Right atrium auricular region (tissue), 2 donors: Measurements from ENCODE around the gene CXorf58. TPM values are rescaled to one million over a fixed set of nuclear protein-coding genes. Genes with fewer than 3 reads are reported as not detected.
A peak's percentile ranks its signal among the peaks of the same experiment; 100 is the strongest.

Experiments
- DNase-seq: peaks from one replicate; pipeline ENCODE4 v3.0.0-alpha.2; 2019; ENCODE audit warnings: low spot score
- H3K27ac ChIP-seq, 2 donors: fragments of 200-600 bp; sonication (generic); 1 replicate in 1 of 2; 2 replicates in 1 of 2; pipeline ENCODE4 v1.5.1; 2016 to 2019
- H3K27me3 ChIP-seq, 2 donors: fragments of 200-600 bp; sonication (generic); one replicate each; pipeline versions ENCODE4 v1.5.1 to v1.6.0; 2017 to 2019
- H3K36me3 ChIP-seq: fragments of 200-600 bp; sonication (generic); one replicate; pipeline ENCODE4 v1.5.1; 2016
- H3K4me1 ChIP-seq, 2 donors: fragments of 200-600 bp; sonication (generic); one replicate each; pipeline versions ENCODE4 v1.5.1 to v1.6.0; 2017 to 2019
- H3K4me3 ChIP-seq, 2 donors: fragments of 200-600 bp; sonication (generic); 1 replicate in 1 of 2; 2 replicates in 1 of 2; pipeline ENCODE4 v1.5.1; 2017 to 2019; ENCODE audit warnings: mild to moderate bottlenecking in 1 of 2, moderate library complexity in 1 of 2
- H3K9me3 ChIP-seq, 2 donors: fragments of 200-600 bp; sonication (generic); one replicate each; pipeline ENCODE4 v1.5.1; 2019
- CTCF ChIP-seq, 2 donors: fragments of 200-600 bp; sonication (generic); IDR thresholded peaks; one replicate each; pipeline ENCODE4 v1.5.1; 2019; ENCODE audit warnings: antibody characterized with exemption in 2 of 2
- total RNA-seq, 2 donors: library from RNA; depleted of rRNA; stranded (reverse); fragments of >200 nt; gene quantifications; one replicate each; pipeline ENCODE4 v1.1.0, GENCODE V29; 2016

Gene CXorf58
- total RNA-seq, 2 donors from 2014 or later = not detected

GRCh38 chrX:23898412-23898959, 9.3 kb upstream of the CXorf58 start:
- no peak for DNase-seq
- no peaks in the 10 kb centered on the region for H3K27me3 ChIP-seq
- H3K27ac ChIP-seq = peak overlapping the region; percentile 29 to 74
- no peak for TF ChIP-seq CTCF (IDR thresholded peaks at IDR 0.05)
- peaks cover 0 to 16% of the 10 kb centered on the region in 2 donors for H3K4me1 ChIP-seq
- H3K4me3 ChIP-seq = no peak overlapping the region
- H3K36me3 ChIP-seq = no peaks in the 10 kb centered on the region
- no peaks in the 10 kb centered on the region for H3K9me3 ChIP-seq

- Histone ChIP-seq H3K9me3 (no peaks in the 10 kb centered on the region), H3K27ac (peak overlapping the region; percentile 15 to 74), H3K36me3 (no peaks in the 10 kb centered on the region), H3K27me3 (no peaks in the 10 kb centered on the region), H3K4me3 (no peak overlapping the region), H3K4me1 (peaks cover 0 to 16% of the 10 kb centered on the region in 2 donors)
- TF ChIP-seq CTCF (IDR thresholded peaks at IDR 0.05) = no peak
- no peak for DNase-seq
Observed at GRCh38 chrX:23900220-23900797, 7.5 kb upstream of the CXorf58 start.

GRCh38 chrX:23901060-23901459, 6.7 kb upstream of the CXorf58 start:
- H3K27ac ChIP-seq = peak overlapping the region; percentile 15 to 74
- no peak overlapping the region for H3K4me3 ChIP-seq
- no peaks in the 10 kb centered on the region for H3K36me3 ChIP-seq
- TF ChIP-seq CTCF (IDR thresholded peaks at IDR 0.05) = no peak
- H3K27me3 ChIP-seq = no peaks in the 10 kb centered on the region
- DNase-seq = no peak
- no peaks in the 10 kb centered on the region for H3K9me3 ChIP-seq
- peaks cover 0 to 16% of the 10 kb centered on the region in 2 donors for H3K4me1 ChIP-seq

GRCh38 chrX:23901805-23902204, 6.0 kb upstream of the CXorf58 start:
- peak in 1 of 2 donors; percentile 50 for TF ChIP-seq CTCF (IDR thresholded peaks at IDR 0.05)
- no peak for DNase-seq

GRCh38 chrX:23902419-23902818, 5.4 kb upstream of the CXorf58 start:
- peak overlapping the region in 1 of 2 donors; percentile 17 for H3K4me3 ChIP-seq
- no peaks in the 10 kb centered on the region for H3K27me3 ChIP-seq
- peak overlapping the region; percentile 15 to 74 for H3K27ac ChIP-seq
- peak; percentile 44 to 59 for TF ChIP-seq CTCF (IDR thresholded peaks at IDR 0.05)
- DNase-seq = no peak
- no peaks in the 10 kb centered on the region for H3K36me3 ChIP-seq
- H3K4me1 ChIP-seq = peaks cover 0 to 20% of the 10 kb centered on the region in 2 donors
- H3K9me3 ChIP-seq = no peaks in the 10 kb centered on the region

More at GRCh38 chrX:23901805-23902204, 6.0 kb upstream of the CXorf58 start:
- H3K27me3 ChIP-seq = no peaks in the 10 kb centered on the region
- peak overlapping the region in 1 of 2 donors; percentile 17 for H3K4me3 ChIP-seq
- no peaks in the 10 kb centered on the region for H3K9me3 ChIP-seq
- peaks cover 0 to 20% of the 10 kb centered on the region in 2 donors for H3K4me1 ChIP-seq
- H3K36me3 ChIP-seq = no peaks in the 10 kb centered on the region
- H3K27ac ChIP-seq = peak overlapping the region; percentile 15 to 74
